K562 (cell line): ENCODE data around the gene ATP5F1C. TPM values are rescaled to one million over a fixed set of nuclear protein-coding genes. Genes with fewer than 3 reads are reported as not detected.

Experiments
- GATAD2A ChIP-seq: fragments of 450-650 bp; IDR thresholded peaks from 2 replicates; pipeline ENCODE4 v1.6.1; 2017
- KDM5B ChIP-seq: fragments of 200-600 bp; sonication (generic); IDR thresholded peaks from 2 replicates; pipeline ENCODE4 v1.6.1; 2012; ENCODE audit warnings: low read depth, mild to moderate bottlenecking, moderate library complexity, low read length, control low read depth, inconsistent platforms; ENCODE audit not compliant: insufficient replicate concordance
- NFXL1 ChIP-seq: fragments of 450-650 bp; formaldehyde crosslinking; IDR thresholded peaks from 2 replicates; pipeline ENCODE4 v1.4.0; 2021; ENCODE audit warnings: mild to moderate bottlenecking
- PPARD ChIP-seq: fragments of 250-450 bp; sonication (Bioruptor Pico); IDR thresholded peaks from 2 replicates; pipeline ENCODE4 v1.8.0; 2022; ENCODE audit warnings: inconsistent platforms, mild to moderate bottlenecking, moderate library complexity
- SMARCE1 ChIP-seq: fragments of 450-650 bp; IDR thresholded peaks from 2 replicates; pipeline ENCODE4 v1.7.1; 2016; ENCODE audit warnings: mild to moderate bottlenecking
- SP2 ChIP-seq: IDR thresholded peaks from 2 replicates; pipeline ENCODE4 v1.6.1; 2011; ENCODE audit warnings: mild to moderate bottlenecking, low read depth, low read length, moderate library complexity; ENCODE audit not compliant: poor library complexity, severe bottlenecking; ENCODE audit errors: extremely low read depth
- TEAD1 ChIP-seq, 2 experiments: fragments of 450-650 bp in 1 of 2; sonication (generic) in 1 of 2; formaldehyde crosslinking; IDR thresholded peaks; 2 replicates each; pipeline versions ENCODE4 v1.4.0 to v1.8.0; 2020 to 2022; ENCODE audit warnings: mild to moderate bottlenecking in 2 of 2, missing genetic modification reagents in 1 of 2
- THAP7 ChIP-seq: fragments of 250-450 bp; sonication (Bioruptor Pico); IDR thresholded peaks from 2 replicates; pipeline ENCODE4 v1.5.0; 2021
- ZBTB5 ChIP-seq: fragments of 450-650 bp; IDR thresholded peaks from 2 replicates; pipeline ENCODE4 v1.6.1; 2017; ENCODE audit warnings: antibody characterized with exemption
- ZNF134 ChIP-seq: fragments of 250-450 bp; sonication (Bioruptor Pico); conservative IDR thresholded peaks from 2 replicates; pipeline ENCODE4 v1.4.0; 2020
- ZNF407 ChIP-seq: fragments of 450-650 bp; IDR thresholded peaks from 2 replicates; pipeline ENCODE4 v1.6.1; 2016; ENCODE audit warnings: low read depth
- polyA plus RNA-seq, 8 experiments: library from polyadenylated mRNA; depleted of rRNA in 4 of 8; stranded (reverse) in 5 of 8; unstranded in 3 of 8; fragments of >200 nt; fragmentation: Nextera tagmentation in 2 of 8; fragmentation: Illumina TruSeq in 1 of 8; extraction: Ambion mirVana in 2 of 8; extraction: Trizol in 1 of 8; gene quantifications; 2 replicates each; pipeline versions ENCODE4 v1.2.1 to v1.2.3, GENCODE V29; 2011 to 2014; ENCODE audit warnings: inconsistent platforms in 1 of 8, missing spikeins in 1 of 8
- total RNA-seq, 7 experiments: library from RNA; depleted of rRNA in 6 of 7; stranded (reverse); fragments of >200 nt in 6 of 7; fragmentation: Illumina TruSeq in 2 of 7; extraction: Trizol in 2 of 7; gene quantifications; 2 replicates each; pipeline versions ENCODE4 v1.2.1 to v1.2.3, GENCODE V29; 2011 to 2021; ENCODE audit warnings: low replicate concordance in 1 of 7
- TF ChIP-seq, protein P1 (sequence below), 2 experiments: fragments of 450-650 bp; conservative IDR thresholded peaks; 2 replicates each; pipeline ENCODE4 v1.6.1; 2017; ENCODE audit warnings: mild to moderate bottlenecking in 2 of 2, moderate library complexity in 2 of 2
- TF ChIP-seq, protein P2 (sequence below): fragments of 450-650 bp; formaldehyde crosslinking; IDR thresholded peaks from 2 replicates; pipeline ENCODE4 v1.4.0; 2020; ENCODE audit warnings: mild to moderate bottlenecking

ATP5F1C gene
- total and polyA plus RNA-seq, 9 of the 15 experiments (the other 6 are each of a cell fraction or from before 2014, with no cell fraction given), result 389 to 1,475 (median 559) TPM

DNA sequence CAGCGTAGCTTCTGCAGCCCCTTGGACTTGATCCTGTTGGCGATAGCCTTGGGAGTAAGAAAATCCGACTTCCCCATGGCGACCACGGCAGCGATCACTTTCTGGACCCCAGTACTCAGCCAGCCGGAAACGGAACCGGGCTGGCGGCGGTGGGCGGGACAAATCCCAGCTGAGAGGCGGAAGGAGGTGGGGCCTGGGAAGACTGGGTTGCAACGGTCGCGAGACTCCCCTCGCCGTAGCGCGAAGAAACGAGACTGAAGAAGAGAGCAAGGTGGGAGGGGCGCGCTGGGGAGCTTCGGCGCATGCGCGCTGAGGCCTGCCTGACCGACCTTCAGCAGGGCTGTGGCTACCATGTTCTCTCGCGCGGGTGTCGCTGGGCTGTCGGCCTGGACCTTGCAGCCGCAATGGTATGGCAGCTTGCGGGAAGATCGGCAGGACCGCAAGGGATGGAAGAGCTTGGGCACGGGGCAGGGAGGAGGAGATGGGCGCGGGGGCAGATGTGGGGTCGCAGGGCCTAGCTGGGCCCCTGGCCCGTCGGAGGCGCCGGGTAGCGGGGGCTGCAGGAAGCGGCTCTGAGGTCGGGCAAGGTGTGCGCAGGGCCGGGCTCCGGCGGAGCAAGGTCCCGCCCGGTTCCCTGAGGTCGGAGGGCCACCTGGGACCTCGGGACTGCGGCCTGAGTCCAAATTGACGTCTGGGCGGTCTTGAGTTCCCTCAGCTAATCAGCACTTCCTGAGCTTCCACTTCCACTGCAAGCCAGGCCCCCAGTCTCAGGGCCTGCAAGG is at the start of gene ATP5F1C, which contains the start of gene KIN (continued):
- no peak for TF ChIP-seq ZNF407
- no peak for TF ChIP-seq NFXL1 (CRISPR knock-in tag)
- no peak for TF ChIP-seq ZBTB5
- no peak for TF ChIP-seq SMARCE1
- TF ChIP-seq ZNF134 (CRISPR knock-in tag), result no peak
- peak; percentile 28 for TF ChIP-seq SP2
- TF ChIP-seq, protein P1, sequence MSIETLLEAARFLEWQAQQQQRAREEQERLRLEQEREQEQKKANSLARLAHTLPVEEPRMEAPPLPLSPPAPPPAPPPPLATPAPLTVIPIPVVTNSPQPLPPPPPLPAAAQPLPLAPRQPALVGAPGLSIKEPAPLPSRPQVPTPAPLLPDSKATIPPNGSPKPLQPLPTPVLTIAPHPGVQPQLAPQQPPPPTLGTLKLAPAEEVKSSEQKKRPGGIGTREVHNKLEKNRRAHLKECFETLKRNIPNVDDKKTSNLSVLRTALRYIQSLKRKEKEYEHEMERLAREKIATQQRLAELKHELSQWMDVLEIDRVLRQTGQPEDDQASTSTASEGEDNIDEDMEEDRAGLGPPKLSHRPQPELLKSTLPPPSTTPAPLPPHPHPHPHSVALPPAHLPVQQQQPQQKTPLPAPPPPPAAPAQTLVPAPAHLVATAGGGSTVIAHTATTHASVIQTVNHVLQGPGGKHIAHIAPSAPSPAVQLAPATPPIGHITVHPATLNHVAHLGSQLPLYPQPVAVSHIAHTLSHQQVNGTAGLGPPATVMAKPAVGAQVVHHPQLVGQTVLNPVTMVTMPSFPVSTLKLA (conservative IDR thresholded peaks at IDR 0.05), result peak in 1 of 2 experiments; percentile 53; a peak in 1 of 4 replicates
- TF ChIP-seq, protein P2, sequence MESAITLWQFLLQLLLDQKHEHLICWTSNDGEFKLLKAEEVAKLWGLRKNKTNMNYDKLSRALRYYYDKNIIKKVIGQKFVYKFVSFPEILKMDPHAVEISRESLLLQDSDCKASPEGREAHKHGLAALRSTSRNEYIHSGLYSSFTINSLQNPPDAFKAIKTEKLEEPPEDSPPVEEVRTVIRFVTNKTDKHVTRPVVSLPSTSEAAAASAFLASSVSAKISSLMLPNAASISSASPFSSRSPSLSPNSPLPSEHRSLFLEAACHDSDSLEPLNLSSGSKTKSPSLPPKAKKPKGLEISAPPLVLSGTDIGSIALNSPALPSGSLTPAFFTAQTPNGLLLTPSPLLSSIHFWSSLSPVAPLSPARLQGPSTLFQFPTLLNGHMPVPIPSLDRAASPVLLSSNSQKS (CRISPR knock-in tag), result no peak
- TF ChIP-seq PPARD (CRISPR knock-in tag), result no peak
- peak; percentile 95 for TF ChIP-seq KDM5B
- 0 out of 4 replicates have a peak, but pooled peaks of 1 of the 2 experiments have one; percentile 15 for TF ChIP-seq TEAD1 (CRISPR knock-in tag; IDR thresholded peaks at IDR 0.05)
- TF ChIP-seq THAP7, result no peak; the same call in 1 of the 2 replicates
- no peak for TF ChIP-seq GATAD2A
